OCI-LY3 (cell line): ENCODE results near the gene CHCHD5.

Experiments
- CTCF ChIP-seq: fragments of 200-600, 300-600 bp; sonication (generic); IDR thresholded peaks from 2 replicates; pipeline ENCODE4 v1.5.1; 2014; ENCODE audit warnings: antibody characterized with exemption, low read length, low read depth
- EZH2phosphoT487 ChIP-seq: fragments of 200-600 bp; shearing (Covaris generic); IDR thresholded peaks from 2 replicates; pipeline ENCODE4 v1.6.1; 2018; ENCODE audit warnings: antibody characterized with exemption, mixed run types, low read depth

GRCh38 chr2:112626604-112627059 lies 42.2 kb downstream of the CHCHD5 start:
- TF ChIP-seq CTCF (peak; percentile 98), EZH2phosphoT487 (no peak)
